ENCODE measurements around the gene SMIM45.
A peak's percentile ranks its signal among the peaks of the same experiment; 100 is the strongest.

SMIM45 gene

DNA sequence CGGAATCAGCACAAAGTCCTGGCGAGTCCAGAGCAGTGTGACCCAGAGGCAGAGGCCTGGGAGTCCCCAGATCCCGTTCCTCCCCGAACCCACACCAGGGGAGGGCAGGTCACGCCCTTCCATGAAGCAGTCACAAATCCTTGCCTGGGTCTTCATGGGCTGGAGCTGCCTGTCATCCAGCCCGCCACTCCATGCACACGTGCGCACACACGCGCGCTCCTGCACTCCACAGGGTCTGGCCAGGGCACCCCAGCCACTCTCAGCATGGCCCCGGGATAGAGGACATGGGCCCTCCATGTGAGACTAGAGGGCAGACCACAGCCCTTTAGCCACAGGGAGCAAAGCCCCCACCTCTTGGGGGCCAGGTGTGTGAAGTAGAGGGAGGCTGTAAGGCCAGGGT is 19.6 kb upstream of the SMIM45 start:
- Histone ChIP-seq H3K9me3 (no peaks in the 10 kb centered on the region), H3K27ac (no peak overlapping the region), H3K27me3 (no peaks in the 10 kb centered on the region), H3K4me1 (no peaks in the 10 kb centered on the region), H3K4me3 (no peak overlapping the region), H3K36me3 (no peaks in the 10 kb centered on the region)
- intact Hi-C loops (cut with DNase I): no loop called here
- no peak for DNase-seq (ENCODE audit: low spot score in 2 of 2)
- TF ChIP-seq, protein P1, sequence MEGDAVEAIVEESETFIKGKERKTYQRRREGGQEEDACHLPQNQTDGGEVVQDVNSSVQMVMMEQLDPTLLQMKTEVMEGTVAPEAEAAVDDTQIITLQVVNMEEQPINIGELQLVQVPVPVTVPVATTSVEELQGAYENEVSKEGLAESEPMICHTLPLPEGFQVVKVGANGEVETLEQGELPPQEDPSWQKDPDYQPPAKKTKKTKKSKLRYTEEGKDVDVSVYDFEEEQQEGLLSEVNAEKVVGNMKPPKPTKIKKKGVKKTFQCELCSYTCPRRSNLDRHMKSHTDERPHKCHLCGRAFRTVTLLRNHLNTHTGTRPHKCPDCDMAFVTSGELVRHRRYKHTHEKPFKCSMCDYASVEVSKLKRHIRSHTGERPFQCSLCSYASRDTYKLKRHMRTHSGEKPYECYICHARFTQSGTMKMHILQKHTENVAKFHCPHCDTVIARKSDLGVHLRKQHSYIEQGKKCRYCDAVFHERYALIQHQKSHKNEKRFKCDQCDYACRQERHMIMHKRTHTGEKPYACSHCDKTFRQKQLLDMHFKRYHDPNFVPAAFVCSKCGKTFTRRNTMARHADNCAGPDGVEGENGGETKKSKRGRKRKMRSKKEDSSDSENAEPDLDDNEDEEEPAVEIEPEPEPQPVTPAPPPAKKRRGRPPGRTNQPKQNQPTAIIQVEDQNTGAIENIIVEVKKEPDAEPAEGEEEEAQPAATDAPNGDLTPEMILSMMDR (IDR thresholded peaks at IDR 0.05): no peak

DNA sequence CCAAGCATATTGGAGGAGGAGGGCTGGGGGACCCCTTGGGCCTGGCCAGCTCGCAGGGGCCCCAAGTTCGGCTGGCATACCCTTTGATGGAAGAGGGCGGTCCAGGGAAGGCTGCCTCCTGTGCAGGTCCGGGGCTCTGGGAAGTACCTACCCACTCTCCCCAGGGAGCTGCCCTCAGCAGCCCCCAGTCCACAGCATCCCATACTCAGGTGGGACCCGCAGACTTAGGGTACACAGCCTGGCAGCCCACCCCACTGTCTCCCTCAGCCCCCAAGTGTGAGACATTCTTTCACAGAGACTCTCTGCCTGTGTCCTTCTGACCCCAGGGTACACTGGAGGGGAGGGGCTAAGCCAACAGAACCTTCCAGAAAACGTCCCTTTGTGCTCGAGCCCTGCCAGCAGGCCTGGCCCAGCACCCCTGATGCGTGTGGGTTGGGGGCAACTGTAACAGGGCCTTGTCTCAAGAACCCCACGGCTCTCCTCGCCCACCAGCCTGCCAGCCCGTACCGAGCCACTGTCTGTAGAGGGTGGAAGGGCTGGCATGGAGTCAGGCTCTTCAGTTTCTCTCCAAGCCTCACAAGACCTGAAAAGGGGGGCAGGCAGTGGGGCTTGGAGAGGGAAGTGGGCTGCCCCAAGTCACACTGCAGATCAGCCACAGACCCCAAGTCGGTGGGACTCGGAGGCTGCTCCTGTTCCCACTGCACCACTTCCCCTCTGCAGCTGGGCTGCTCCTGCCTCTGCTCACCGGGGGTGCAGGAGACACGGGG is 18.4 kb upstream of the SMIM45 start:
- H3K4me1 ChIP-seq: no peaks in the 10 kb centered on the region
- H3K27ac ChIP-seq: no peak overlapping the region
- no peaks in the 10 kb centered on the region for H3K9me3 ChIP-seq
- no peak for DNase-seq (ENCODE audit: low spot score in 2 of 2)
- intact Hi-C loops (cut with DNase I): no loop called here
- no peak overlapping the region for H3K4me3 ChIP-seq
- TF ChIP-seq, protein P1 (IDR thresholded peaks at IDR 0.05): no peak
- H3K27me3 ChIP-seq: no peaks in the 10 kb centered on the region
- H3K36me3 ChIP-seq: no peaks in the 10 kb centered on the region

DNA sequence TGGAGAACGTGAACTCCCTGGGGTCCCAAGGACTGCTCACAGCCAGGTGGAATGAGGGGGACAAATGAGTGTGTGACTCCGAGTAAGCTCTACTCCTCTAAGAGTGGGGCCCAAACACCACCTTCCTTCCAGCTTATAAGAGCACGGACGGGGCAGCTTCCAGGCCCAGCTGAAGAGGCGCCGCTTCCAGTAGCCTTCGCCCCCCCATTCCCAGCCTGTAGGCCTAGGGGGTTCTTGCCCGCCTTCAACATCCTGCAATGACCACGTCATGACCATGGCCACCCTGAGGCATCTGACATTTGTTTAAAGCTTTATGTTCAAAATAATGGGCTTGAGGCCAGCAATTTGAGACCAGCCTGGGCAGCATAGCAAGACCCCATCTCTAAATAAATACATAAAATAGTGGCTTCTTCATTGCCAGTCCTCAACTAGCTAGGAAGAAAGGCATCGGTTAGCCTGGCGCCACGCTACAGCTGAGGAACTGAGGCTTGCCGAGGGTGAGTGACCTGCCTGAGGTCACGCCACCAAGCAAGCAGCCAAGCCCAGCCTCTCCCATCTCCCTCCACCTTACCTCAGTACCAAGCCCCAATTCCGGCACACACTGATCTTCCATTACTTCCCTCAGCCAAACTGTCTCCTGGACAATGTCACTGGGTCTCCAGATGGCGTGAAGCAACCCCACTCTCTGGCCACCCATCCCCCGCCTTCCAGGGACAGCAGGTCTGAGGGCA is 17.5 kb upstream of the SMIM45 start:
- no peaks in the 10 kb centered on the region for H3K9me3 ChIP-seq
- TF ChIP-seq, protein P1 (IDR thresholded peaks at IDR 0.05): no peak
- H3K36me3 ChIP-seq: no peaks in the 10 kb centered on the region
- intact Hi-C loops (cut with DNase I): no loop called here
- DNase-seq (ENCODE audit: low spot score in 2 of 2): peak in 1 of 2 donors; percentile 56
- no peak overlapping the region for H3K4me3 ChIP-seq
- H3K4me1 ChIP-seq: no peaks in the 10 kb centered on the region
- H3K27ac ChIP-seq: no peak overlapping the region
- H3K27me3 ChIP-seq: no peaks in the 10 kb centered on the region

DNA sequence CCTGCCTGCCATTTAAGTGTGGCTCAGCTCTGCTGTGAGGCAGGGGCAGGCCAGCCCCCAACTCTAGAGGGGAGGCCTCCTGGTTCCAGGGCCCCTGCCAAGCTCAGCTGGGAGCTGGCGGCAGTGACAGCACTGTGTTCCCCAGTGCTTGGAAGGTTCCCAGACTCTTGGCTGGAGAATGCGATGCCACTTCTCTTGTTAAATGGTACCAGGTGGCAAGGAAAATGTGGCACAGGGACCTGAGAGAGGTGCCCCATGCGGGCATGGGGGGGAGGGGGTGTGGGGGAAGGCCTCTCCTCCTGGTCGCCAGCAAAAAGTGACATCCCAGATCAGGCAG is 17.0 kb upstream of the SMIM45 start:
- H3K27me3 ChIP-seq: no peaks in the 10 kb centered on the region
- TF ChIP-seq, protein P1 (IDR thresholded peaks at IDR 0.05): no peak
- H3K4me3 ChIP-seq: no peak overlapping the region
- no peak for DNase-seq (ENCODE audit: low spot score in 2 of 2)
- H3K36me3 ChIP-seq: no peaks in the 10 kb centered on the region
- no peak overlapping the region for H3K27ac ChIP-seq
- intact Hi-C loops (cut with DNase I): no loop called here
- no peaks in the 10 kb centered on the region for H3K9me3 ChIP-seq
- H3K4me1 ChIP-seq: no peaks in the 10 kb centered on the region

DNA sequence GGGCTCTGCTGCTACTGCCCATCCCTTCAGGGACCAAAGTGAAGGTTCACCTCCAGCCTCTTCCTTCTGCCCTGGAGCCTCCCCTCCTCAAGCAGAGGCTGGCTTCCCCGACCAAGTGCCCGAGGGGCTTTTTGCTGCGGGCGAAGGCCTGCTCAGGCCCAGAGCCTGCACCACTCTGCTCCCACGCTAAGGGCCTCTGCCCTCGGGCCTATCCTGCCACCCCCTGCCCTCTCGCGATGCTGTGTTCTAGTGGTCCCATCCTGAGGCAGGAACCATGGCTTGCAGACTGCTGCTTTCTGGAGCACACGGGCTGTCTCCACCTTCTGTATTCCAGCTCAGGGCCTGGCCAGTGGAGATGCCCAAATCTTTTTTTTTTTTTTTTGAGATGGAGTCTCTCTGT is 16.4 kb upstream of the SMIM45 start:
- intact Hi-C loops (cut with DNase I): no loop called here
- no peaks in the 10 kb centered on the region for H3K4me1 ChIP-seq

More for the DNA sequence above, 16.4 kb upstream of the SMIM45 start:
- Histone ChIP-seq H3K27me3 (no peaks in the 10 kb centered on the region), H3K4me3 (no peak overlapping the region), H3K27ac (no peak overlapping the region), H3K36me3 (no peaks in the 10 kb centered on the region), H3K9me3 (no peaks in the 10 kb centered on the region)
- TF ChIP-seq, protein P1 (IDR thresholded peaks at IDR 0.05): no peak
- no peak for DNase-seq (ENCODE audit: low spot score in 2 of 2)

Measured in ascending aorta (tissue), 2 donors.